Spleen (tissue), 11 donors: Measurements from ENCODE around the gene CYB5B. TPM values are rescaled to one million over a fixed set of nuclear protein-coding genes. Genes with fewer than 3 reads are reported as not detected.
A peak's percentile ranks its signal among the peaks of the same experiment; 100 is the strongest.

ENCODE experiments used
- DNase-seq: peaks from one replicate; pipeline ENCODE4 v3.0.0-alpha.2; 2020
- H3K27ac ChIP-seq, 8 donors: fragments of 200-600 bp; sonication (generic) in 7 of 8; 1 replicate in 4 of 8; 2 replicates in 4 of 8; pipeline versions ENCODE4 v1.5.0 to v1.8.0; 2016 to 2021; ENCODE audit warnings: inconsistent platforms in 4 of 8, mild to moderate bottlenecking in 4 of 8, moderate library complexity in 1 of 8
- H3K27me3 ChIP-seq, 7 donors: fragments of 200-600 bp; sonication (generic) in 6 of 7; replicated peaks in 1 of 7; 1 replicate in 4 of 7; 2 replicates in 3 of 7; pipeline versions ENCODE4 v1.5.0 to v1.8.0; 2016 to 2021; ENCODE audit warnings: inconsistent platforms in 3 of 7, mild to moderate bottlenecking in 1 of 7
- H3K36me3 ChIP-seq, 6 donors: fragments of 200-600 bp; sonication (generic) in 5 of 6; 1 replicate in 4 of 6; 2 replicates in 2 of 6; pipeline versions ENCODE4 v1.5.0 to v1.8.0; 2016 to 2021; ENCODE audit warnings: inconsistent platforms in 2 of 6
- H3K4me1 ChIP-seq, 6 donors: fragments of 200-600 bp; sonication (generic) in 5 of 6; 1 replicate in 3 of 6; 2 replicates in 3 of 6; pipeline versions ENCODE4 v1.5.0 to v1.8.0; 2016 to 2021; ENCODE audit warnings: inconsistent platforms in 3 of 6
- H3K4me3 ChIP-seq, 8 donors: fragments of 200-600 bp; sonication (generic) in 7 of 8; 1 replicate in 4 of 8; 2 replicates in 4 of 8; pipeline versions ENCODE4 v1.5.0 to v1.8.0; 2016 to 2021; ENCODE audit warnings: inconsistent platforms in 4 of 8, mild to moderate bottlenecking in 4 of 8, moderate library complexity in 2 of 8
- H3K9me3 ChIP-seq, 8 donors: fragments of 200-600 bp; sonication (generic) in 7 of 8; 1 replicate in 4 of 8; 2 replicates in 4 of 8; pipeline versions ENCODE4 v1.5.0 to v1.8.0; 2016 to 2021; ENCODE audit warnings: inconsistent platforms in 4 of 8
- CTCF ChIP-seq, 11 experiments: fragments of 200-600 bp in 7 of 11; fragments of 450-650 bp in 4 of 11; sonication (generic) in 4 of 11; IDR thresholded peaks in 8 of 11; conservative IDR thresholded peaks in 3 of 11; 1 replicate in 7 of 11; 2 replicates in 4 of 11; pipeline versions ENCODE4 v1.4.0 to v1.8.0; 2016 to 2021; ENCODE audit warnings: antibody characterized with exemption in 11 of 11, inconsistent platforms in 4 of 11, mild to moderate bottlenecking in 1 of 11
- POLR2A ChIP-seq, 3 donors: fragments of 450-650 bp; IDR thresholded peaks; one replicate each; pipeline ENCODE4 v1.5.1; 2017; ENCODE audit warnings: antibody characterized with exemption in 3 of 3, mild to moderate bottlenecking in 1 of 3
- POLR2AphosphoS5 ChIP-seq, 3 donors: sonication (generic); formaldehyde crosslinking; IDR thresholded peaks; one replicate each; pipeline ENCODE4 v1.5.1; 2017; ENCODE audit warnings: antibody characterized with exemption in 3 of 3
- WGBS, 5 donors: extraction: QIAGEN DNeasy Blood & Tissue Kit in 3 of 5; methylation state at CpG; one replicate each; pipeline versions ENCODE4 v1.1.5 to v1.1.7; 2013 to 2018; 5-methylcytosine and 5-hydroxymethylcytosine counted together
- intact Hi-C: fragments of 100-400 bp; cut with DNase I; formaldehyde crosslinking; loops from one replicate; pipeline ENCODE4 v1.15.0; 2023; ENCODE audit warnings: low total_unique reads
- polyA plus RNA-seq, 3 donors: library from polyadenylated mRNA; stranded (reverse); fragments of 200-250 nt; gene quantifications; one replicate each; pipeline ENCODE4 v1.2.1, GENCODE V29; 2013
- total RNA-seq, 7 donors: library from RNA; depleted of rRNA in 3 of 7; stranded (reverse); fragments of >200 nt in 3 of 7; fragmentation: NEBNext Ultra II Directional in 4 of 7; extraction: Animal tissue kit (Norgen Biotek cat#: 25700) in 4 of 7; gene quantifications; one replicate each; pipeline versions ENCODE4 v1.1.0 to v1.2.1, GENCODE V29; 2016 to 2021
- donor health status: healthy with polysubstance abuse.
- donor health status: DM: no; HTN: no; CAD: no; lungs with moderate emphysema.
- donor health status: DM: no; HTN: no; CAD: no.
- donor health status: Bipolar disorder and iron deficiency.
- donor health status: healthy.
- donor health status: DM: no; HTN: no; CAD: no.
- donor health status: DM: yes; HTN: yes; CAD: no.

CYB5B gene
- total and polyA plus RNA-seq, 10 donors: 36.8 to 80.5 (median 61.1) TPM

GRCh38 chr16:69448470-69449193 lies 24.2 kb downstream of the CYB5B start:
- DNase-seq: no peak
- Histone ChIP-seq H3K4me1 (peaks cover 15 to 40% (median 24%) of the 10 kb centered on the region in 6 donors), H3K27ac (peak overlapping the region in 7 of 8 donors; percentile 11 to 61 (median 42)), H3K27me3 (no peaks in the 10 kb centered on the region), H3K9me3 (no peaks in the 10 kb centered on the region), H3K4me3 (no peak overlapping the region), H3K36me3 (peaks cover 0 to 61% (median 15%) of the 10 kb centered on the region in 6 donors)
- intact Hi-C loops: no loop called here
- 68 to 83% (median 74%) methylated on average over 3 of the region's 3 CpGs for WGBS, 5 donors
- peak in 1 of 3 donors; percentile 9 for TF ChIP-seq POLR2AphosphoS5 (IDR thresholded peaks at IDR 0.05)
- TF ChIP-seq POLR2A (IDR thresholded peaks at IDR 0.05): no peak

GRCh38 chr16:69451166-69451565 lies 26.7 kb downstream of the CYB5B start:
- Histone ChIP-seq H3K36me3 (peaks cover 0 to 81% (median 15%) of the 10 kb centered on the region in 6 donors), H3K4me1 (peaks cover 0 to 27% (median 7%) of the 10 kb centered on the region in 6 donors), H3K9me3 (no peaks in the 10 kb centered on the region), H3K4me3 (no peak overlapping the region), H3K27ac (no peak overlapping the region), H3K27me3 (no peaks in the 10 kb centered on the region)
- intact Hi-C loops: no loop called here
- WGBS, 5 donors: 81 to 94% (median 93%) methylated on average over 4 of the region's 4 CpGs
- TF ChIP-seq POLR2AphosphoS5 (IDR thresholded peaks at IDR 0.05) (no peak), POLR2A (IDR thresholded peaks at IDR 0.05) (no peak), CTCF (IDR thresholded peaks at IDR 0.05 in 8 of 11, conservative IDR thresholded peaks at IDR 0.05 in 3 of 11) (no peak)
- DNase-seq: no peak

GRCh38 chr16:69453936-69454335 lies 29.5 kb downstream of the CYB5B start:
- no peak for DNase-seq
- peak overlapping the region in 3 of 8 donors; percentile 16 to 49 (median 44) for H3K27ac ChIP-seq
- no peaks in the 10 kb centered on the region for H3K9me3 ChIP-seq
- WGBS, 5 donors: 45 to 95% (median 91%) methylated on average over 1 of the region's 1 CpG
- peaks cover 0 to 18% (median 3%) of the 10 kb centered on the region in 6 donors for H3K4me1 ChIP-seq
- no peak overlapping the region for H3K4me3 ChIP-seq
- intact Hi-C loops: no loop called here
- no peaks in the 10 kb centered on the region for H3K27me3 ChIP-seq
- H3K36me3 ChIP-seq: peaks cover 0 to 64% (median 7%) of the 10 kb centered on the region in 6 donors
- TF ChIP-seq CTCF (IDR thresholded peaks at IDR 0.05 in 8 of 11, conservative IDR thresholded peaks at IDR 0.05 in 3 of 11) (no peak), POLR2AphosphoS5 (IDR thresholded peaks at IDR 0.05) (no peak), POLR2A (IDR thresholded peaks at IDR 0.05) (no peak)

GRCh38 chr16:69463876-69464275 lies 39.5 kb downstream of the CYB5B start:
- Histone ChIP-seq H3K27ac (no peak overlapping the region), H3K4me3 (no peak overlapping the region), H3K9me3 (no peaks in the 10 kb centered on the region), H3K27me3 (no peaks in the 10 kb centered on the region), H3K4me1 (peaks cover 0 to 32% (median 19%) of the 10 kb centered on the region in 6 donors), H3K36me3 (peaks cover 0 to 56% (median 18%) of the 10 kb centered on the region in 6 donors)
- intact Hi-C loops: no loop called here
- TF ChIP-seq CTCF (IDR thresholded peaks at IDR 0.05 in 8 of 11, conservative IDR thresholded peaks at IDR 0.05 in 3 of 11) (no peak), POLR2A (IDR thresholded peaks at IDR 0.05) (no peak), POLR2AphosphoS5 (IDR thresholded peaks at IDR 0.05) (no peak)
- DNase-seq: no peak
